HEK293 (cell line): Measurements from ENCODE around the gene SLU7.

Experiments
- CTCF ChIP-seq: fragments of 450-650 bp; formaldehyde crosslinking; IDR thresholded peaks from 2 replicates; pipeline ENCODE4 v1.5.1; 2016; ENCODE audit warnings: missing biosample characterization, missing genetic modification characterization
- SETDB1 ChIP-seq: IDR thresholded peaks from one replicate; pipeline ENCODE4 v1.6.1; 2017; ENCODE audit warnings: mild to moderate bottlenecking, low read length, moderate library complexity, mixed read lengths; ENCODE audit not compliant: insufficient read length
- ZBTB26 ChIP-seq: fragments of 450-650 bp; formaldehyde crosslinking; optimal IDR thresholded peaks from 2 replicates; pipeline ENCODE3; 2016; ENCODE audit warnings: missing biosample characterization, mild to moderate bottlenecking, missing genetic modification characterization
- ZNF311 ChIP-seq: fragments of 450-650 bp; formaldehyde crosslinking; IDR thresholded peaks from 2 replicates; pipeline ENCODE4 v1.5.1; 2017; ENCODE audit warnings: missing biosample characterization, missing genetic modification characterization, borderline replicate concordance
- ZNF37A ChIP-seq: fragments of 450-650 bp; IDR thresholded peaks from 2 replicates; pipeline ENCODE4 v1.5.1; 2018; ENCODE audit warnings: missing biosample characterization, missing genetic modification characterization
- ZNF423 ChIP-seq: fragments of 450-650 bp; formaldehyde crosslinking; IDR thresholded peaks from 2 replicates; pipeline ENCODE4 v1.5.1; 2016; ENCODE audit warnings: missing biosample characterization, missing genetic modification characterization
- ZNF561 ChIP-seq: fragments of 450-650 bp; IDR thresholded peaks from 2 replicates; pipeline ENCODE4 v1.5.1; 2018; ENCODE audit warnings: missing biosample characterization, missing genetic modification characterization, borderline replicate concordance
- ZNF585B ChIP-seq: fragments of 450-650 bp; formaldehyde crosslinking; IDR thresholded peaks from 2 replicates; pipeline ENCODE4 v1.5.1; 2016; ENCODE audit warnings: missing biosample characterization, missing genetic modification characterization
- ZNF785 ChIP-seq: fragments of 450-650 bp; formaldehyde crosslinking; IDR thresholded peaks from 2 replicates; pipeline ENCODE4 v1.5.1; 2016; ENCODE audit warnings: missing biosample characterization, missing genetic modification characterization

DNA sequence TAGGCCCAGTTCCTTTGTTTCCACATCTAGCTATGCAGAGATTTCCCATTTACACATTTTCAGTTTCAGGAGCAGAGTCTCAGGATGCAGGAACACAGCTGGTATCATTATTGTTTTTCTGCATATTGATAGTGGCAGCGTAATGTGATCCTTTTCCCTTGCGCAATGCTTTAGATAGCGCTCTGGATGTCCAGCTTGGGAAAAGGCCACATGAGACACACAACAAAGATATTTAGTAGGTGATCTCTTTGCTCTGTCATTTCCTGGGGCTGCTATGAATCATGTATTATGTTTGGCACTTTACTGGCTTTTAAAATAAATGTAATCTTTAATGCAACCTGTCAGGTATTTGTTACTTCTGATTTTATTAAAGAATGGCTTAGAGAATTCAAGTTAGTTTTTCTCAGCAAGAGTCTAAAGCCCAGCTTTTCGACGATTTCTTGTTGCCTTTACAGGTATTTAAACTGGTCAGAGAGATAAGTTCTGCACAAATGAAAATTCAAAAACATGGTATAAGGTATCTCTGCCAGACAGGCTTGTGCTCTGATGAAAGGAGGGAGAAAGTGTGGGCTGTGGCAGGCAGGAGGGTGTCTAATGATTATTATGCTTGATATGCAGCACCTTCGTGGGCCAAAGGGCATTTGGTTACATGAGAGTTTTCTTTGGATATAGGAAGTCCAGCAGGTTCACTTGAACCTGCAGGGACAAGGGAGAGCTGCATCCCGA, 45.0 kb upstream of the SLU7 start:
- TF ChIP-seq SETDB1 (no peak), ZBTB26 (tag by site-specific recombination) (no peak), CTCF (tag by site-specific recombination) (no peak), ZNF561 (no peak), ZNF785 (tag by site-specific recombination) (no peak), ZNF37A (tag by site-specific recombination) (no peak), ZNF423 (tag by site-specific recombination) (no peak), ZNF311 (tag by site-specific recombination) (no peak), ZNF585B (tag by site-specific recombination) (no peak)
